ENCODE measurements around the gene RBP4. TPM values are rescaled to one million over a fixed set of nuclear protein-coding genes. Genes with fewer than 3 reads are reported as not detected.

Gene RBP4
- polyA plus RNA-seq, 1 experiment: not detected

GRCh38 chr10:93628858-93629257, 27.8 kb upstream of the RBP4 start:
- ChIA-PET CTCF (no interaction called here), POLR2A (no interaction called here)
- no peak overlapping the region for H3K27ac ChIP-seq (ENCODE audit: low read depth, low read length)
- no peaks in the 10 kb centered on the region for H3K9me3 ChIP-seq (ENCODE audit: control insufficient read depth, insufficient read depth, low read length)
- peaks cover 12% of the 10 kb centered on the region for H3K27me3 ChIP-seq (ENCODE audit: control insufficient read depth, insufficient read depth, low read length)
- no peak for DNase-seq (ENCODE audit: low read depth, low spot score)
- TF ChIP-seq CTCF (IDR thresholded peaks at IDR 0.05; ENCODE audit: low read depth, low read length): no peak
- H3K4me3 ChIP-seq (ENCODE audit: low read depth, low read length): no peak overlapping the region

- no peak for DNase-seq (ENCODE audit: low read depth, low spot score)
- Histone ChIP-seq H3K27ac (ENCODE audit: low read depth, low read length) (no peak overlapping the region), H3K4me3 (ENCODE audit: low read depth, low read length) (no peak overlapping the region), H3K9me3 (ENCODE audit: control insufficient read depth, insufficient read depth, low read length) (no peaks in the 10 kb centered on the region), H3K27me3 (ENCODE audit: control insufficient read depth, insufficient read depth, low read length) (peaks cover 14% of the 10 kb centered on the region)
- CTCF ChIA-PET: no interaction called here
- no peak for TF ChIP-seq CTCF (IDR thresholded peaks at IDR 0.05; ENCODE audit: low read depth, low read length)
- POLR2A ChIA-PET: no interaction called here
Measured at GRCh38 chr10:93622942-93623341, 21.9 kb upstream of the RBP4 start.

GRCh38 chr10:93620925-93621324, 19.9 kb upstream of the RBP4 start:
- H3K9me3 ChIP-seq (ENCODE audit: control insufficient read depth, insufficient read depth, low read length): no peaks in the 10 kb centered on the region
- H3K27me3 ChIP-seq (ENCODE audit: control insufficient read depth, insufficient read depth, low read length): peaks cover 17% of the 10 kb centered on the region
- TF ChIP-seq CTCF (IDR thresholded peaks at IDR 0.05; ENCODE audit: low read depth, low read length): no peak
- H3K4me3 ChIP-seq (ENCODE audit: low read depth, low read length): no peak overlapping the region
- H3K27ac ChIP-seq (ENCODE audit: low read depth, low read length): no peak overlapping the region
- no peak for DNase-seq (ENCODE audit: low read depth, low spot score)
- CTCF ChIA-PET: interaction anchor here (0.9 kb wide), 1 partner anchor 66 kb away, joined by 4 read pairs; no protein-coding TSS in a partner anchor
- POLR2A ChIA-PET: no interaction called here

GRCh38 chr10:93615576-93616235, 14.7 kb upstream of the RBP4 start:
- Histone ChIP-seq H3K27ac (ENCODE audit: low read depth, low read length) (no peak overlapping the region), H3K9me3 (ENCODE audit: control insufficient read depth, insufficient read depth, low read length) (no peaks in the 10 kb centered on the region; the same call in 1 of the 2 replicates), H3K27me3 (ENCODE audit: control insufficient read depth, insufficient read depth, low read length) (peaks cover 9% of the 10 kb centered on the region), H3K4me3 (ENCODE audit: low read depth, low read length) (no peak overlapping the region)
- CTCF ChIA-PET: interaction anchor here (1.1 kb wide), 1 partner anchor 61 kb away, joined by 3 read pairs; no protein-coding TSS in a partner anchor
- DNase-seq (ENCODE audit: low read depth, low spot score): no peak
- POLR2A ChIA-PET: no interaction called here
- no peak for TF ChIP-seq CTCF (IDR thresholded peaks at IDR 0.05; ENCODE audit: low read depth, low read length)

- ChIA-PET CTCF (no interaction called here), POLR2A (no interaction called here)
- Histone ChIP-seq H3K27ac (ENCODE audit: low read depth, low read length) (no peak overlapping the region), H3K27me3 (ENCODE audit: control insufficient read depth, insufficient read depth, low read length) (peaks cover 9% of the 10 kb centered on the region), H3K4me3 (ENCODE audit: low read depth, low read length) (no peak overlapping the region), H3K9me3 (ENCODE audit: control insufficient read depth, insufficient read depth, low read length) (no peaks in the 10 kb centered on the region; the same call in 1 of the 2 replicates)
- no peak for DNase-seq (ENCODE audit: low read depth, low spot score)
- no peak for TF ChIP-seq CTCF (IDR thresholded peaks at IDR 0.05; ENCODE audit: low read depth, low read length)
Measured at GRCh38 chr10:93614101-93614825, 13.2 kb upstream of the RBP4 start.

Data from AG04450 (cell line).